Hepatocyte (in vitro differentiated cells): ENCODE results near the gene MON1A.

Experiments
- CTCF ChIP-seq: fragments of 200-600 bp; sonication (generic); IDR thresholded peaks from 2 replicates; pipeline ENCODE4 v1.5.1; 2016; ENCODE audit warnings: antibody characterized with exemption, mild to moderate bottlenecking; ENCODE audit not compliant: poor library complexity
- EZH2phosphoT487 ChIP-seq: fragments of 200-600 bp; sonication (generic); IDR thresholded peaks from one replicate; pipeline ENCODE4 v1.6.1; 2018; ENCODE audit warnings: antibody characterized with exemption, mild to moderate bottlenecking, low read depth, moderate library complexity; ENCODE audit not compliant: unreplicated experiment, severe bottlenecking

GRCh38 chr3:49940667-49941249, 11.1 kb upstream of the MON1A start:
- TF ChIP-seq CTCF (no peak), EZH2phosphoT487 (no peak)
